Fibroblast of peridontal ligament (primary cell): ENCODE data around the gene RIPK4.

Experiments
- DNase-seq: peaks from one replicate; pipeline ENCODE4 v3.0.0-alpha.2; 2010; ENCODE audit errors: extremely low read depth

RIPK4 gene

DNA sequence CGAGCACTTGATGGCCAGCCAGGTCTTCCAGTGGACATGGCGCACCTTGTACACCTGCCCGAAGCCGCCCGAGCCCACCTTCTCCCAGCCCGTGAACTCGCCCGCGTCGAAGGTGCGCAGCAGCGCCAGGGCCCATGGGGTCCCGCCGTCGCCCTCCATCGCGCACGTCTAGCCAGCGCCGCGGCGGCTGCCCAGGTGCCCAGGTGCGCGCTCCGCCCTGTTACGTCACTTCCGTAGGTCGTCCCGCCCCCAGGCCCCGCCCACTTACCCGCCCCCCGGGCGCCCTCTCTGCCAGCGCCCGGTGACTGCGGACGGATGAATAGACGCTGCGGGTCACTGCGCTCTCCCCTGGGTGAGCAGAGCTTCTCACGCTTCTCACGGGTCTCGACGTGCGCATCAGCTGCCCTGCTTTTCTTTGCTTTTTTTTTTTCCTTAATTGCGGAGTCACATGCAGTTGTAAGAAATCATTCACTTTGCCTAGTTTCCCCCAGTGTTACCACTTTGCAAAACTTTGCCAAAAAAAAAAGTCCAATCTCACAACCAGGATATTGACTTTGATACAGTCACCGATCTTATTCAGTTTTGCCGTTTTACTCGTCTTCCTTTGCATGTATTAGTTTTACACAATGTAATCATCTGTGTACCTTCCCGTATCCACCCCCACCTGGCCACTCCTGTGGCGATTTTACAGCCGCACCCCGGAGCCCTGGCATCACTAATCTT is at the start of gene RIPK4:
Gene RIPK4 (minus strand): TSS at position 170 of the 723 bp plus-strand sequence. CDS start 11 bp downstream, at position 159.
- DNase-seq, result peak; percentile 25

DNA sequence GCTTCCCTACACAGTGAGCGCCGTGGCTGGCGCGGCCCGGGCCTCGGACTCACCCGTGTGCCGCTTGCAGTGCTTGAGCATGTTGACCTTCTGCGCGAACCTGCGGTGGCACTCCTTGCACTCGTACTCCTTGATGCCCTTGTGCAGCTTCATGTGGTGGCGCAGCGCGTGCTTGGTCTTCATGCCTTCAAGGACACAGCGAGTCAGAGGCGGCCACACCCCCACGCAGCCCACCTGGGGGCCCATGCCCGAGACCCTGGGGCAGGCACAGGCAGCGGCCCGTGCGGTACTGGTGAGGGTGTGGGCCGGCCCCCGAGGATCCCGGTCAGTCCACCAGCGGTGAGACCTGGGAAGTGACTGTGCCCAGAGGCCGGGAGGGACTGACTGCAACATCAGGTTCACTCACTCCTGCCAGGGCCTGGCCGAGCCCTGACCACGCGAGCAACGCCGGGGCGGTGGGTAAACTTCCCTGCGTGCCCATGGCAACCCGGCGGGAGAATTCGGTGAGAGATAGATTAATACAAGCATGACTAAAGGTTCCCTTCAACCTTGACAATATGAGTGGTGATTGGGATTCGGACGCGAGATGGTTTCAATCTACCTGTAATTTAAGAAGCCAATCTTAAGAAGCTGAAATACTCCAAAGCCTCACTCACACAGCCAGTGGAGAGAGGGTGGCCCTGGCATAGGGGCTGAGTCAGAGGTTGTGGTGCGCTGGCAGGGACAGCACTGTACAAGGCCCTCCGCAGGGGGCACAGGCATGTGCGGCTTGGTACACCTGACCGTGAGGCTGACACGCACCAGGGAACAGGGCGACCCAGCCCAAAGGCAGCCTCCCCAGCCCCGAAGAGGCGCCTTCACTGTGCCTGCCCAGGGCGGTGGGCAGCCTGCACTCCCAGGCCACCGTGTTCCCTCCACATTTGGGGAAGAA is 49.1 kb upstream of the RIPK4 start:
- DNase-seq, result no peak

DNA sequence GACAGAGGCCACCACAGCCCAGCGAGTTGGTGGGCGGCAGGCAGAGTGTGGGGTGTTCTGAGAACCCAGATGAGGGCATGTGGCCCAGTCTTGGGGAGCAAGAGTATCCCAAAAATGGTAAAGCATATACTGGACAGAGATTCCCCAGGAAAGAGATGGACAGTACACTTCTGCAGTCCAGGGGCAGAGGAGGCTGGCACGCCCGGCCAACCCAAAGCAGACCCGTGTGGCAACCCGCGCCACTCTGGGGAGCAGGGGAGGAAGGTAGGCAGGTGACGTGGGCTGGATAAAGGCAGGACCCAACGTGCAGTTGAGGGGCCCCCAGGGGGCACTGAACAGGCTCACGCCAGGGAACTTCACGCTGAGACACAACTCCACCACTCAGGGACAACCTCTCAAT is 46.4 kb upstream of the RIPK4 start:
- no peak for DNase-seq

DNA sequence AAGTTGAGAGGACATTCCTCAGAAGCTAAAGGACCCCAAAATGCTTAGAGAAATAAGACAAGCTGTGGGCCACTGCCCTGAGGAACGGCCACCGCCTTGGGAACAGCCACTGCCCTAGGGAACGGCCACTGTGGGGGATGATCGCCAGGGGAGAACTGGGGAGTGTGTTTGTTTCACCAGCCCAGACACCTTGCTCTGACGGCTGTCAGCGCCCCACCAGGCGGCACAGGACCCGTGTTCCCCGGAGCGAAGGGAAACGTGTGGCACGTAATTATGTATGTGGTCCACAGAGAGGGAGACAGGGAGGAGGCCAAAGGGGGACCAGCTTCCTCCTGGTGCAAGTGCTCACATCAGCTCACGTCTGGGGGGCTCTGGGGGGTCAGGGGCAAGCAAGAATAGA is 45.8 kb upstream of the RIPK4 start:
- no peak for DNase-seq

DNA sequence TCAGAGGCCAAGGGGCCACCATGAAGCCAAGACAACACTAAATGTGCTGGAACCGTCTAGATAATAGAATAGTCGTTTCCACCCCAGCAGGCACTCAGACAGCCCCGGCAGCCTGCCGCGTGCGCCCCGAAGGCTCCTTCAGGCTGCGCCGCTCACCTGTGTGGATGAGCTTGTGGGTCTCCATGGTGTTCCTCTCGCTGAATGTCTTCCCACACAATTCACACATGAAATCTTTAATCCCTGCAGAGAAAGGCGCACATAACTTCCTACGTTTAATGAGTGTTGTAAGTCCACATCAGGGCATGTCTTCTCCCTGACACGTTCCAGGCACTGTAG is 43.7 kb upstream of the RIPK4 start:
- no peak for DNase-seq

DNA sequence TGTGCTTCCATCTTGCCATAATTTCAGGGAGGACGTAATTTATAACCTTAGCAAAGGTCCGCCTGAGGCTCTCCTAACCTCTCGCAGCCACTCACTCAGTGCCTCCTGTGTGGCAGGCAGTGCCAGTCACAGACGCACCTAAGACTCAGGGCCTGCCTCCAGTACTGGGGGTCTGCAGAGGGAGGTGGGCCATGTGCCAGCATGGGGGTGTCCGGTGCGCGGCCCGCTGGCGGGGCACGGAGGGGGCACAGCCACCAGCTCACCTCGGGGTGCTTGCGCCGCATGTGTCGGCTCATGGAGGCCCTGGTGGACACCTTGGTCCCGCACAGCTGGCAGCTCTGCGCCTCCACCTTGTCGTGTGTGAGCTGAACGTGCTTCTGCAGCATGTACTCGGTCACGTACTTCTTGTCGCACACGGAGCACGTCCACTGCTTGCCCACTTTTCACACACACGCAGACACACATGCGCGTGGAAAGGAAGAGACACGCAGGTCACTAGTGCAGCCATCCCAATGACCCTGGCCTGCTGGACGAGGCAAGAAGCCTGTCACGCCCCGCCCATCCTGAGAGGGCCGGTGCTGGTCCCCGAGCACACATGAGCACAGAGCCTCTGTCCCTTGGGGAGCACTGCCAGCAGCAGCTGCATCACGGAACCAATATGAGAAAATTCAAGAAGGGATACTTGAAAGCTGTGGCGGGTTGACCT is 43.2 kb upstream of the RIPK4 start:
- no peak for DNase-seq

DNA sequence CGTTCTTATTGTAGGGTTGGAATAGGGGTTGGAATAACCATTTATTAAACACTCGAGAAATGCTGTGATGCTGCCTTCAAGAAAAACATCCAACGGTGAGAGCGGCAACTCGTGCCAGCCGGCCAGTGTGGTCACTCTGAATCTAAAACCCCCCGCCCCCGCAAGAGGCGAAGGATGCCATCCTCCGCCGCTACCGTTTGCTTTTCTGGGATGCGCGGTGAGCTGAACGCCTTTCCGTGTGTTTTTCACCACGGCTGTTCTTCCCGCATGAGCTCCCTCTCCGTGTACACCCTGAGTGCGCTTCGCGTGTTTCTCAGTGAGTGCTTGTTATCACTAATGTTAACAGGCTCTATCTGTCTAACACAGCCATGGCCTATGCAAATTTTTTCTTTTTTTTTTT is 42.0 kb upstream of the RIPK4 start:
- no peak for DNase-seq

DNA sequence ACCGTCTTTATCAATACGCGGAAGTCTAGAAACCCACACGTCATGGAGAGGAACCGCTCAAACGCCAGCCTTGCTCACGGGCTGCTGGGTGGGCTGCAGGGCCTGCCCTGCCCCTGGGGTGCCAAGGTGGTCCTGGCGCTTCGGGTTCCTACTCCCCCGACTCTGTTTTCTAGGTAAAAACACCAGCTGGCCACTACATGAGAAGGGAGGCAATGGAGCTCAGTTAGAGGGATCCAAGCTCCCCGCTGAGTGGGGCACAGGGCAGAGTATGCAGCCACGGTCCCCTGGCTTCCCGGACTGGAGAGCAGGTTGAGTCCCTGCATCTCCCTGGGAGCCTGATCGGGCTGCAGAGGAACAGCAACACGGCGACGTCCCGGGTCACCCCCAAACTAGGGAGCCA is 41.2 kb upstream of the RIPK4 start:
- no peak for DNase-seq

DNA sequence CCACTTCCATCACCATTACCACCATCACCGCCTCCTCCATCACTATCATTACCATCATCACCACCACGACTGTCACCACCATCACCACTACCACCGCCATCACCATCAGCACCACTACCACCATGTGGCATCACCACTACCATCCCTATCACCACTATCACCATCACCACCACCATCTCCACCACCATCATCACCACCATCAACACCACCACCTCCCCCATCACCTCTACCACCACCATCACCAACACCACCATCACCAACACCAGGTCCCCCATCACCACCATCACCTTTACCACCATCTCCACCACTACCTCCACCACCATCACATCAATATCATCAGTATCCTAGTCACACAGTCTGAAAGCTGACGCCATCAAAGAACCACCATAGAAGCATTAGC is 39.9 kb upstream of the RIPK4 start:
- no peak for DNase-seq

DNA sequence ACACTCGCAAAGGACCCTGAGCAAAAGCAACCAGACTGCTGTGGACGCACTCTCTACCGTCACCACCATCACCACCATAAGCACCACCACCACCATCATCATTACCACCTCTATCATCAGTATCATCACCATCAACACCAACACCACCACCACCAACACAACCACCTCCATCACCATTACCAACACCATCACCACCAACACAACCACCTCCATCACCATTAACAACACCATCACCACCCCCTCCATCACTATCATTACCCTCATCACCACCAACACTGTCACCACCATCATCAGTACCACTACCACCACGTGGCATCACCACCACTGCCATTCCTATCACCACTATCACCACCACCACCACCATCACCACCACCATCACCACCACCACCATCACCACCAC is 38.8 kb upstream of the RIPK4 start:
- DNase-seq, result no peak

DNA sequence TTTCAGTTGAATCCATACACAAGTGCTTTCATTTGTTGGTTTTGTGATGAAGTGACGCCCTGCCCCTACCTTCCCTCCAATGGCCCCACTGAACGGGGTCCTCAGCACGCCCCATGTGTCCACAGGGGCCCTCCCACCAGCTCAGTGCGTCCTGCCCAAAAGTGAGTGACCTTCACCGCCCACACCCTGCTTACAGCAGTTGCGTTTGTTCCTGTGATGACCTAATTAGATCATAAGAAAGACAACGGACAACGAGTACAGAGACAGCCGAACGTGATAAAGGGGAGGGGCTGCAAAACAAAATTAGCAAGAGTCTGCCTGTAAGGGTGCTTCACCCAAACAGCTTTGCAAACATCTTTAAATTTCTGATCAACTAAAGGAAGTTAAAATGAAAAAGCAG is 38.2 kb upstream of the RIPK4 start:
- DNase-seq, result no peak

DNA sequence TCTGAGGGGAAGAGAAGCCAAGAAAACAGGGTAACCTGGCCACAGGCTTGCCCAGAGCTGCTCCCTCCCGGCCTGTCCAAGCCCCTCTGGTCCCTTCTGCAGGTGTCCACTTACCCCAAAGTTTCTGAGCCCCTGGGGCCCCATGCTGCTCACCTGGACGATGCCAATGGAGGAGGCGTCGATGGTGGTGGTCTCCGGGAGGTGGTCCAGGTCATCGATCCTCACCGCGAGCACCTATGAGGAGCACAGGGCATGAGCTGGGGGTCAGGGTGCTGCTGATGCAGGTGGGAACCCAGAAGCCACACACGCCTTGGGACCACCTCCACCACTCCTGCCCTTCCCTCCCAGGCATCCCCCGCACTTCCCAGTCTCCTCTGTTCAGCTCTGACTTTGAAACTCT is 37.5 kb upstream of the RIPK4 start:
- no peak for DNase-seq

DNA sequence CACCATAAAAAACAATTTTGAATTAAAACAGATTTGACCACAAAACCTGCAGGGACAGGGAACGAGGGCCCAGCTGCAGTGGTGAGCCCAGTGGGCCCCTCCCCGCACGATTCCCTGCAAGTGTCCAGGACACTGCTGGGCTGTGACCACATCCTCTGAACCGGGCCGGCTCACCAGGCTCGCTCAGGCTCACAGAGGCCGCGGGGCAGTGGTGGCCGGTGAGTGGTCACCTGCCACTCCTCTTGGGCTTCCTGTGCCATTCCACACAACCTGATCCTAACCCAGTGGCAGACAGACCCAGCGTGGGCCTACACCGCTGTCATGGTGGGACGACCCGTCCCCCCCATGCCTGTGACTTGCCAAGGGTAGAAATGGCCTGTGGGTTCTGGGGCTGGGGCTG is 36.5 kb upstream of the RIPK4 start:
- DNase-seq, result no peak

DNA sequence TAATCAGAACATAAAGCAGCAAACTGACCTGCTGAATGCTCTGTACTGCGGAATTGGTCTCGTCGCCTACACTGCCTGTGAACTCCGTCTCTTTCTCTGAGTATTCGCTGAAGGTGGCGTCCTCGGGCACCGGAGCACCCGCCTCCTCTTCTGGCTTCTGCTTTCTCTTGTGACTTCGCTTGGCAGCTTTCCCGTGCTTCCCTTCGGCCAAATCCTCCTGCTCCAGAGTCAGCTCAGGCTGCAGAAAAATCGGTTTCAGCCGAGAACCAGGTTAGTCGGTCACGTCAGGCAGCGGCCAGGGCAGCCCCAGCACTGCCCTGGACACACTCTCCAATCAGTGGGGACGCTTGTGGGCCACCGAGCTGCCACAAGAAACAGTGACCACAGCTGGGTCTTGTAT is 35.8 kb upstream of the RIPK4 start:
- DNase-seq, result peak; percentile 68

DNA sequence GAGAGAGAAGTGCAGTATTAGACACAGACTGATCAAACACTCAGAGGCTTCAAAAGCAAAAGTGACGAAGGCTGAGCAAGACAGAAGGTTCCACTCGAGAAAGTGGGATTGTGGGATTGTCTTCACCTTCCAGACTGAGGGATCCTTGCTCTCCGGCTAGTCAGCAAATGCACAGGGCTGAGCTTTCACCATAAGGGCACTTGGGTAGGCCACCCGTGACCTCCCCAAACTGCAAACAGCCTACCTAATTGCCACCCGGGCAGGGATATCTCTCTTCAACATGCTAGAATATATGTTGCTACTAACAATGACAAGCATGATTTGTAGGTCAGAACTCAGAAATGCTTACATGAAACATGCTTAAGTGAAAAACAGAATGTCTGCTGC is 35.3 kb upstream of the RIPK4 start:
- DNase-seq, result no peak

DNA sequence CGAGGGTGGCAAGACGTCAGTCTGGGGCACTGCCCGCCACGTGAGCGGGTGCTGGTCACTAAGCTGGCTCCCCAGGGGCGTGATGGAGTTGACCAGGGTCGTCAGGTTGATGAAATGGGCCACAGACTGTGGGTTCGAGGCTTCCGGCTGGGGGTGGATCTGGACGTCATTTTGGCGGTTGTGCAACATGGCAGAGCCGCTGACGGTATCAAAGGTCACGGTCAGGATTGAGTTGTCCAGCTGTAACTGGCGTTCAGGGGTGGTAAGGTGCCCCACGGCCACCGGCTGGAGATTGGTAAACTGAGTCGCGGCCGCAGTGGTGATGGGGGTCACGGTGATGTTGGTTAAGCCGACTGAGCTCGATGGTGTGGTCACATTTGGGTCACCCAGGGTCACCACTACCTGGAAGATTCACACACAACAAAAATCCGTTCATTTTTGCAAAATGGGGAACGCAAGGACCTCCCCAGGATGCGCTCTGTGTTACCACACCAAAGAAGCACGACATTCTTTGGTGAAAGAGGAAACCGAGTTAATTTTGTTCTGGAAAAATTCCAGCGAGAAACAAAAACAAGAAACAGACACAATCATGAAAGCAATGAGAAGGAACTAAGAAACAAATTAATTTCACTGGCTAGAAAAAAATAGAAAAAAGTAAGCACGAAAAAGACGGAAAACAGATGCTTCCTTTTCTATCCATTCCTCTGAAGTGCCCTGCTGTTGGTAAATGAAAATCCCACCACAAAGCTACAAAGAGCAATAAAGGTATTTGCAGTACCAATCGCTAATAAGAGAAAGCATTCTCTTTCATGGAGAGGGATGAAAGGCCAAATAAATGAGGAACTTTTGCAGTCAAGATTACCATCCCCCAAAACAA is 34.7 kb upstream of the RIPK4 start:
- no peak for DNase-seq

DNA sequence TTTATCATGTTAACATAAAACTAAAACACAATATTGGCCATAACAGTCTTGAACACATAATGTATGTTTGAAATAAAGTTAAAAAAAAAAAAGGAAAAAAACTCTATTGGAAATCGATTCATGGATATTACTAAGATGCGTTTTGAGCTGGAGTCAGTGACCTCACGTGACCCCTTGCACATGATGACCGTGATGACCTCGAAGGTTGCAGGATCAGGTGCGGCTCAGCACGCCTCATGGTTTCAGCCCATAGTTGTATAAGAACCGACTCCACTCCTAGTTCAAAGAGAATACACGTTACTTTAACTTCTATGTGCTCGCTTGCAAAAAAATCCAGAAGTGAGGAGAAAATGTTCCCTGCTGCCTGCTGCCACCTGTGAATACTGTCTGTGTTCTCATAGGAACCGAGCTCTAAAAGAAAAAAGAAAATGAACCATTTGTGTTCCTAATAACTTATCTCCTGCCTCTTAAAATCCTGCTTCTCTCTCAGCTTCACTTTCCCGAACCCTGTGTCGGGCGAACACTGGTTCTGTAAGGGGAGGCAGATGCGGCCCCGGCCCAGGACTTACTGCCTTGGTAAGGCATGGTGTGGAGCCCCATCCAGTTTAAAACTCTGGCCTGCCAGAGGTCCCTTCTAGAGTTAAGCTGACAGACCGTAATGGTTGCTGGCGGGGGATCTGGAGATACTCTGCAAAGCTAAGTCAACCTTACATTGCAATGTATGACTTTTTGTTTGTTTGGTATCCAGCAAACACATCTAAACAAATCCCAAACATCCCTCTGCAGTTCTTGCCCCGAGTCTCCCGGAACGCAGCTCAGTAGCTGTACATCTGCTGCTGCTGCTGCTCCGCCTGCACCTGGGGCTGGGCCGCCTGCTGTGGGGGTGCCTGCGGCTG is 33.8 kb upstream of the RIPK4 start:
- no peak for DNase-seq

DNA sequence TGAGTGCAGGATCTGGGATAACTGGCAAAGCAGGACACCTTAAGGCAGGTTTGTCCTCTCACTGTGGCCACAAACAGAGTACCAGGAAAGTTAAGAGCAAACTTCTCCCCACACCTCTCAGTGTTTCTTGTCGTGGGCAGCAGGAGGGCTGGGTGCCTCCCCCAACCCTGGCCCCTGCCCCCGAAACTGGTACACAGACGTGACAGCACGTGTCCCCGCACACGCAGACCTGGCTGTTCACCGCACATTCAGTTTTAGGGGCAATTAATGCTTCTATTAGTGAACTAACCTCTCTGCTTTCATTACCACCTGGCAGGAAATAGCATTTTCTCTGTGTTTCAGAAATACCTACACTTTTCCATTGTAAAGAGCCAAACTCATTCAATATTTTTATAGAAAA is 32.9 kb upstream of the RIPK4 start:
- no peak for DNase-seq

DNA sequence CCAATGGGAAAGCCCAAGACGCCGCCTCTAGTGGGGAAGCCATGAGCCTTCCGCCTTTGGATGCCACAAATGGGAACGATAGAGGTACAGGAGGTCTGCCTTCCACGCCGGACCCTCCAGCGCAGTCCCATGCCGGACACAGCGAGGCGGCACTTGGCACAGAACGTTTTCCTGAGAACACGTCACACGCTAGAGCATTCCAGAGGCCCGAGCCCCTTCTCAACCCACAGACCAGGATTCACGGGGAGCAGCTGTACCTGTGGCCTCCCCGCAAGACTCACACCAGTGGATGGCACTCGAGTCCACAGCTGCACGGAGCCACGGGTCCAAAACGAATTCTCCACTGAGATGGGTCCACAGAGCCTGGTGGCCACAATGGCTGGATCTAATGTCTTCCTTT is 31.5 kb upstream of the RIPK4 start:
- DNase-seq, result no peak

DNA sequence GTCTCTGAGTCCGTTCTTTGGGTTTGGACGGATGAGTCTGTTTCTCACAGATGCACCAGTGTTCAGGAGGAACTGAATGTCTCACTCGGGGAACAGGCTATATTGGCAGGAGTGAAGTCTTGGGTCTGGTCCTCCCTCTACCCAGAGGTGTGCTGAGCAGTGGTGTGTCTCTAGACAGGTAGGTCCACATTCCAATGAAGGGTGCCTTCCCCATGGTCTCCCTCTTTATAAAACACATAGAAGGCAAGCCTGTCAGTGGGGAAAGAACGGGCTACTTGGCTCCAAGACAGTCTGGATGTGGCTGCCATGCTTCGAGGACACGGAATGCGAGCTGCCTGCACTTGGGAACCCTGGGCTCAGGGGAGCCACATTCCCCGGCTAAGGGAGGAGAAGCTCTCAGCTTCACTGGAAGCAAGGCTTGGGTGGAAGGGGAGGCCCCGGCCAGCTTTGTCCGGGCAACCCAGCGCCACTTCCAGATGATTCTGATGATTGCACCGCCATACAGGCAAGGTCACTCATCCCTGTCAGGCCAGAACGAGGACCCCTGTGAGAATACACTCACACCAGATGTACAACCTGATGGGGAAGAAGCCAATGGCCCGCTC is 29.7 kb upstream of the RIPK4 start:
- DNase-seq, result no peak
